Fibroblast of the aortic adventitia (primary cell): ENCODE results near the gene STC2. TPM values are rescaled to one million over a fixed set of nuclear protein-coding genes. Genes with fewer than 3 reads are reported as not detected.

Source experiments
- DNase-seq: peaks from one replicate; pipeline ENCODE4 v3.0.0-alpha.2; 2010; ENCODE audit warnings: low read depth
- H3K4me3 ChIP-seq: 2 replicates; pipeline ENCODE4 v1.5.1; 2011; ENCODE audit warnings: low read depth, mild to moderate bottlenecking, control low read depth, low read length, moderate library complexity
- CTCF ChIP-seq: IDR thresholded peaks from 2 replicates; pipeline ENCODE4 v1.5.1; 2011; ENCODE audit warnings: mild to moderate bottlenecking, low read length, control low read depth, inconsistent platforms; ENCODE audit not compliant: insufficient read depth
- total RNA-seq: library from RNA; depleted of rRNA; stranded (reverse); fragments of >200 nt; gene quantifications from 2 replicates; pipeline ENCODE4 v1.2.3, GENCODE V29; 2012; ENCODE audit warnings: low replicate concordance

STC2 gene
- total RNA-seq, 1 donor: 400 TPM

DNA sequence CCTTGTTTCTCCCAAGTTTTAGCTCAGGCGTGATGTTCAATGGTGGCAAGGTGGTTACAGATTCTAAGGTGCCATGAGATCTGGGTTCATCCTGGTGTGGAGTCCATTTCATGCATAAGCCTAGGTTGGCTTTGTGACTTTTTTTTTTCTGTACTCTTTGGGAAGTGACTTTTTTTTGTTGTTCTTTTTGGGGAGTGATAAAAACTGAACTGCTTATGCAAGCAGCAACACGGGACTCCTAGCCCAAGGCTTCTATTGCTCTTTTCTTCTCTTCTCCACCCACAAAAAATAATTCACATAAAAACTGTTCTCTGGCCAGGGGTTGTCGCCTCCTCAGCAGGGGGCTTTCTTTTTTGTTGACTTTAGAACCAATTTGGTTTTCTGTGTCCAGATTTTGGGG, 15.4 kb downstream of the STC2 start:
- H3K4me3 ChIP-seq: no peak overlapping the region
- no peak for DNase-seq
- no peak for TF ChIP-seq CTCF

- DNase-seq: no peak
- no peak for TF ChIP-seq CTCF
- no peak overlapping the region for H3K4me3 ChIP-seq
Observed at GRCh38 chr5:173311818-173312585, 16.2 kb downstream of the STC2 start.

GRCh38 chr5:173310861-173311785, 17.1 kb downstream of the STC2 start:
- TF ChIP-seq CTCF: no peak
- no peak overlapping the region for H3K4me3 ChIP-seq
- DNase-seq: peak; percentile 92

- TF ChIP-seq CTCF: no peak
- DNase-seq: no peak
- no peak overlapping the region for H3K4me3 ChIP-seq
Observed at GRCh38 chr5:173310218-173310769, 17.9 kb downstream of the STC2 start.

DNA sequence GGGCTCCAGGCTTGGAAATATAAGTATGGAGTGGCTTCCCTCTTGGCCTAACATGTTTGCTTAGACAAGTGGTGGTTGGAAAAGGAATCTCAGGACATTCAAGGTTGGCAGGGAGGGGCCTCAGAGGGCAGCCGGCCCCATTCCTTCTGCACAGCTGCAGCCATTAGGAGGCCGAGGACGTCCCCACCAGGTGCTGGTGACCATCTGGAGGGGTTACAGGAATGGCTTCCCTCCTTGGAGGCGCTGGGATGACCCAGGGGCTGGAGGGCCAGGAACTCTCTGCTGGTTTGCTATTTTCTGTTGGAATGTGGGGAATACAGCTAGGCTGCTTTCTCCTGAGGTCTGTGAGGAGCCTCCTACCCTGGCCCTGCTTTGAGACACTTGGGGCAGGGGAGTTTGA, 18.5 kb downstream of the STC2 start:
- no peak overlapping the region for H3K4me3 ChIP-seq
- no peak for TF ChIP-seq CTCF

GRCh38 chr5:173308226-173308625, 20.0 kb downstream of the STC2 start:
- no peak for TF ChIP-seq CTCF
- peak; percentile 76 for DNase-seq
- H3K4me3 ChIP-seq: no peak overlapping the region

More for the DNA sequence above, 18.5 kb downstream of the STC2 start:
- no peak for DNase-seq
